Measurements from ENCODE around the gene NXNL1. TPM values are rescaled to one million over a fixed set of nuclear protein-coding genes. Genes with fewer than 3 reads are reported as not detected.

Gene NXNL1
- total and polyA plus RNA-seq, 3 experiments from 2014 or later, result not detected

DNA sequence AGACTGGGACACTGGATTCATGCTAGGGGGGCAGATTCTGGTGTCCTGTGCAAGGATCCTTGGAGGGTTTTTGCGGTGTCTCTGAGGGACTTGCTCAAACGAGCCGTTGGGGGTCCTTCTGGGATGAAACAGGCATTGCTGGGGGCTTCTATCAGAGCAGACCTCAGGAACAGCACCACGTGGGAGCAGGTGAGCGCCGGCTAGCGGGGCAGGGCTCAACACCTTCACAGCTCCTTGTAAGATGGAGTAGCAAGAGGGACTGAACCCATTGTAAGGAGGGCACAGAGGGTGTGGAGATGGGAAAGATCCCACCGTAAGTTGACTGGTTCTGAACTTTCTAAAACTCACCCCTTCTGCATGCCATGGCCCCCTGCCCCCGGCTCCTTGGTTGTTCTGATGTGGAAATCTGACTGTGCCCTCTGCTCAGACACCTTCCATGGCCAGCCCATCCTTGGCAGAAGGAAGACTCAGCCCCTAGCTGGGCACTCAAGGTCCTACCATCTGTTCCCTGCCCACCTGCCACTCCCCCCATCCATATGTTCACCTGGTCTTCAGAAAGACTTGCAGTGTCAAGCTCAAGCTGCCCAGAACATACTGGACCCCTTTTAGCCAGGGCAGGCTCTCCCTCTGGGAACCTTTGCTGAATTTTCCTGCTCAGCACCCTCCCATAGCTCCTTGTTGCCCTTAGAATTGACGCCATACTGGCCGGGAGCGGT is 10.8 kb upstream of the NXNL1 start:
- H3K27me3 ChIP-seq (ENCODE audit: insufficient read depth, low read length, poor library complexity, severe bottlenecking), result no peaks in the 10 kb centered on the region
- DNase-seq, result no peak
- no peaks in the 10 kb centered on the region for H3K9me3 ChIP-seq (ENCODE audit: low read length)
- Mint-ChIP-seq H3K36me3 (peaks cover 0 to 3% (median 0%) of the 10 kb centered on the region in 3 donors), H3K27ac (peak overlapping the region in 6 of 8 donors; percentile 28 to 90 (median 76)), H3K4me1 (peaks cover 17 to 27% (median 24%) of the 10 kb centered on the region in 3 donors), H3K9me3 (no peaks in the 10 kb centered on the region), H3K4me3 (peak overlapping the region; percentile 89 to 98 (median 94)), H3K27me3 (no peaks in the 10 kb centered on the region)
- POLR2A ChIA-PET, result interaction anchor here (0.5 to 0.6 kb wide), 2 partner anchors 292 to 581 kb away, joined by 4 read pairs; no protein-coding TSS in a partner anchor
- H3K36me3 ChIP-seq (ENCODE audit: insufficient read depth, low read length), result no peaks in the 10 kb centered on the region
- H3K4me1 ChIP-seq (ENCODE audit: insufficient read depth, low read length), result peaks cover 19% of the 10 kb centered on the region
- no peak overlapping the region for H3K4me3 ChIP-seq (ENCODE audit: low read length)
- H3K27ac ChIP-seq (ENCODE audit: low read depth, low read length), result no peak overlapping the region
- CTCF ChIA-PET, result interaction anchor here (2.6 kb wide), 1 partner anchor 25 kb away, joined by 11 read pairs; no protein-coding TSS in a partner anchor

DNA sequence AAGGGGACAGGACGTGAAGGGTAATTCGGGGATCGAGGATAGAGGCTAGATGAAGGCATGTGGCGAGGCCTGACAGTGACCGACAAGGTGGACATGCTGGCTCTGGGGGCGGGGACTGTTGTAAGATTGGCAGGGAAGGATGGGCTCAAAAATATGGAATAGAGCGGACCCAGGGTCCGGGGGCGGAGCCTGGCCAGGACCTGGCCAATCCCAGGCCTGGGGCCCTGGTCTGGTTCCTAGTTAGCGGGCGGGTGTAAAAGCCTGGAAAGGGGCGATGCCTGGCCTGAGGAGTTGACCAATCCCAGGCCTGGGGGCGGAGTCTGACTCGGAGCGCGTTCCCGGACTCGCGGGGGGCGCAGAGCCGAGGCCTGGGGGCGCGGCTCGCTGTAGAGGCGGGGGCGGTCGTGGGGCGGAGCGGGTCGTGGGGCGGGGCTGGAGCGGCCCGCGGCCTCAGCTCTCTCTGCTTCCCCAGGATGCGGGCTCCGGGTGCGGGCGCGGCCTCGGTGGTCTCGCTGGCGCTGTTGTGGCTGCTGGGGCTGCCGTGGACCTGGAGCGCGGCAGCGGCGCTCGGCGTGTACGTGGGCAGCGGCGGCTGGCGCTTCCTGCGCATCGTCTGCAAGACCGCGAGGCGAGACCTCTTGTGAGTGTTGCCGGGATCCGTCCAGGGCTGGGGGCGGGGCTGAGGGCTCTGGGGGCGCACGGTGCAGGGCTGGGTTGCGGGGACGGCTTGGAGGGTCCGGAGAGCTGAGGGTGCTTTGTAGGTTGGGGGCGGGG is 9.5 kb upstream of the NXNL1 start, which contains the start of gene SLC27A1:
SLC27A1 (plus strand) TSS at position 457 of the 774 bp plus-strand sequence; CDS start at position 474, 17 bp downstream.
- CTCF ChIA-PET, result interaction anchor here (2.6 kb wide), 1 partner anchor 26 kb away, joined by 11 read pairs; no protein-coding TSS in a partner anchor
- H3K27ac ChIP-seq (ENCODE audit: low read depth, low read length), result peak within 1 kb of the TSS; percentile 58
- peaks cover 21 to 32% (median 24%) of the 10 kb centered on the region in 3 donors for H3K4me1 Mint-ChIP-seq

DNA sequence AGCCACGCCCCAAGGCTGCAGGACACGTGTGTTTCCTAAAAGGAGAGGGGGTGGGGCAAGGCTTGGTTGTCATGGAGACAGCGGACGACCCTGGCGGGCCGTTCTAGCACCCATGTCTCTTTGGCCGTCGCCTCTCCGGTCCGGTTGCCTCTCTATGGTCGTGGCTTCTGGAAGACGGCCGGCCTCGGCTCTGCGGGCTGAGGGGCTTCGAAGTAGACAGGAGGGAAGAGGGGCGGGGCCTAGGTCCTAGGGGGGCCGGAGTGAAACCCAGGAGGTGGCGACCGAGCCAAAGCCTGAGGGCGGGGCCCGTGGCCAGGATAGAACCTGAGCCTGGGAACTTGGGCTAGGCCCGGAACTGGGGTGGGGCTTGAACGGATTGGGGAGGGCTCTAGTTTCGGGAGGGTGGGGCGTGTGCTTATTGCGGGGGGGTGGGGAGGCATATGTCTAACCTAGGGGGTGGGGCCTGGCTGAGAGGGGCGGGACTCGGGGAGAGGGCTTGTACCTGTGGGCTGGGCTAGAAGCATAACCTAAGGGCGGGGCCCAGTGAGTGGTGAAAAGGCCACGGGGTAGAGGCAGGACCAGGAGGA is 8.8 kb upstream of the NXNL1 start:
- Histone ChIP-seq H3K4me1 (ENCODE audit: insufficient read depth, low read length) (peaks cover 23% of the 10 kb centered on the region), H3K27ac (ENCODE audit: low read depth, low read length) (peak overlapping the region; percentile 58), H3K4me3 (ENCODE audit: low read length) (peak overlapping the region; percentile 97), H3K27me3 (ENCODE audit: insufficient read depth, low read length, poor library complexity, severe bottlenecking) (no peaks in the 10 kb centered on the region), H3K36me3 (ENCODE audit: insufficient read depth, low read length) (no peaks in the 10 kb centered on the region), H3K9me3 (ENCODE audit: low read length) (no peaks in the 10 kb centered on the region)
- ChIA-PET CTCF (interaction anchor here (1.0 to 1.3 kb wide), 2 partner anchors 11 to 26 kb away, joined by 3 to 4 read pairs; no protein-coding TSS in a partner anchor), POLR2A (no interaction called here)
- Mint-ChIP-seq H3K4me1 (peaks cover 21 to 32% (median 24%) of the 10 kb centered on the region in 3 donors), H3K9me3 (no peaks in the 10 kb centered on the region), H3K36me3 (peaks cover 0 to 3% (median 0%) of the 10 kb centered on the region in 3 donors), H3K4me3 (peak overlapping the region; percentile 89 to 98 (median 94)), H3K27ac (peak overlapping the region; percentile 85 to 99 (median 92)), H3K27me3 (no peaks in the 10 kb centered on the region)
- peak; percentile 85 to 97 (median 91) for DNase-seq

More for the DNA sequence above, 9.5 kb upstream of the NXNL1 start, which contains the start of gene SLC27A1:
- peaks cover 0 to 3% (median 0%) of the 10 kb centered on the region in 3 donors for H3K36me3 Mint-ChIP-seq
- peak within 1 kb of the TSS; percentile 97 for H3K4me3 ChIP-seq (ENCODE audit: low read length)
- peak within 1 kb of the TSS; percentile 89 to 98 (median 94) for H3K4me3 Mint-ChIP-seq
- no peaks in the 10 kb centered on the region for H3K9me3 Mint-ChIP-seq
- POLR2A ChIA-PET, result no interaction called here
- no peaks in the 10 kb centered on the region for H3K27me3 Mint-ChIP-seq
- peak within 1 kb of the TSS; percentile 85 to 99 (median 92) for H3K27ac Mint-ChIP-seq
- peaks cover 23% of the 10 kb centered on the region for H3K4me1 ChIP-seq (ENCODE audit: insufficient read depth, low read length)
- no peaks in the 10 kb centered on the region for H3K9me3 ChIP-seq (ENCODE audit: low read length)
- DNase-seq, result peak; percentile 88 to 93 (median 91)
- no peaks in the 10 kb centered on the region for H3K36me3 ChIP-seq (ENCODE audit: insufficient read depth, low read length)
- no peaks in the 10 kb centered on the region for H3K27me3 ChIP-seq (ENCODE audit: insufficient read depth, low read length, poor library complexity, severe bottlenecking)

DNA sequence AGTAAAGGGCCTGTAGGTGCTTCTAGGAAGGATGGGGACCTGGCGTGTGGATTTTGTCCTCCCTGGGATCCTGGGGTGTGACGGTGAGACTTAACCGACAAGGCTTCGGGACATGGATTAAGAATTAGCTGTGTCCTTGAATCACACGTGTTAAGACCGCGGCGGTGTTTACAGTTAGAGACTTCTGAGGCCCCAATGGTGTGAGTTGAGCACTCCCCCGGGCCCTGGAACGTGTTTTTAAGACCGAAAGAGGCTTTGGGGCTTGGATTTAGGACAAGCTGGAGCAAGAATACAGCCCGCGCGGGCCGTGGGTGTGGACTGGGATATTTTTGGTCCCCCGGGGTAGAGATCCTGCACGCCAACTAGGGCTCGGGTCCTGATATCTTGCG is 8.4 kb upstream of the NXNL1 start:
- Mint-ChIP-seq H3K4me3 (peak overlapping the region; percentile 89 to 98 (median 94)), H3K9me3 (no peaks in the 10 kb centered on the region), H3K27ac (peak overlapping the region; percentile 85 to 99 (median 92)), H3K36me3 (peaks cover 0 to 3% (median 0%) of the 10 kb centered on the region in 3 donors), H3K27me3 (no peaks in the 10 kb centered on the region), H3K4me1 (peaks cover 21 to 32% (median 24%) of the 10 kb centered on the region in 3 donors)
- Histone ChIP-seq H3K36me3 (ENCODE audit: insufficient read depth, low read length) (no peaks in the 10 kb centered on the region), H3K4me1 (ENCODE audit: insufficient read depth, low read length) (peaks cover 23% of the 10 kb centered on the region), H3K4me3 (ENCODE audit: low read length) (peak overlapping the region; percentile 60), H3K9me3 (ENCODE audit: low read length) (no peaks in the 10 kb centered on the region), H3K27ac (ENCODE audit: low read depth, low read length) (peak overlapping the region; percentile 54), H3K27me3 (ENCODE audit: insufficient read depth, low read length, poor library complexity, severe bottlenecking) (no peaks in the 10 kb centered on the region)
- DNase-seq, result no peak
- ChIA-PET CTCF (interaction anchor here (1.0 to 1.3 kb wide), 2 partner anchors 11 to 27 kb away, joined by 3 to 4 read pairs; no protein-coding TSS in a partner anchor), POLR2A (no interaction called here)

DNA sequence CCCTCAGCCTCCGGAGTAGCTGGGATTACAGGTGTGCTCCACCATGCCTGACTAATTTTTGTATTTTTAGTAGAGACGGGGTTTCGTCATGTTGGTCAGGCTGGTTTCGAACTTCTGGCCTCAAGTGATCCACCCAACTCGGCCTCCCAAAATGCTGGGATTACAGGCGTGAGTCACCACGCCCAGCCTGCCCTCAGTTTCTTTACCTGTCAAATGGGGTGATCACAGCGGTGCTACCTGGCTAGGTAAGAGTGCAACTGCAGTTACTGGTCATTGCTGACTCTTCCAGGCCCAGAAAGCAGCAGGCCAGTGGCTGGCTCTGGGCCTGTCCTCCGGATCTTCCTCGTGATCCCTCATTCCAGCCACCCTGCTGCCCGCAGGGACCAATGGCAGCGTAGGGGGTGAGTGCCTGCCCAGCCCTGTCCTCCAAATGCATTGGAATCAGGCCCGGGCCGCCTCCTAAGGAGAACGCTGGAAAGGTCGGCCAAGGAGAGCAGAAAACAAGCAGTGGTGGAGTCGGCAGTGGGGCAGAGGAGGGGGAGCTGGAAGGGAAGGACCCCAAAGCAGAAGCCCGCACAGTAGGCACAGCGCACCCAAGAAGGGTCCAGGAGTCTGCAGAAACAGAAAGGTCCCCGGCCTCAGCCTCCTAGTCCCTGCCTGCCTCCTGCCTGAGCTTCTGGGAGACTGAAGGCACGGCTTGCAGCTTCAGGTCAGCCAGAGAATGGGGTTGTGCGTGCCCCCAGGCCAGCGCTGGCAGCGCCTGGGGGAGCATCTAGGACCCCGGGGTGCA is 7.8 kb upstream of the NXNL1 start:
- Histone ChIP-seq H3K9me3 (ENCODE audit: low read length) (no peaks in the 10 kb centered on the region), H3K4me3 (ENCODE audit: low read length) (no peak overlapping the region), H3K27me3 (ENCODE audit: insufficient read depth, low read length, poor library complexity, severe bottlenecking) (no peaks in the 10 kb centered on the region), H3K36me3 (ENCODE audit: insufficient read depth, low read length) (no peaks in the 10 kb centered on the region), H3K27ac (ENCODE audit: low read depth, low read length) (peak overlapping the region; percentile 54), H3K4me1 (ENCODE audit: insufficient read depth, low read length) (peaks cover 23% of the 10 kb centered on the region)
- Mint-ChIP-seq H3K9me3 (no peaks in the 10 kb centered on the region), H3K27me3 (peaks cover 0 to under 1% of the 10 kb centered on the region in 2 donors), H3K4me3 (peak overlapping the region; percentile 89 to 98 (median 94)), H3K27ac (peak overlapping the region in 6 of 8 donors; percentile 77 to 96 (median 90)), H3K36me3 (peaks cover 0 to 3% (median 0%) of the 10 kb centered on the region in 3 donors), H3K4me1 (peaks cover 21 to 32% (median 24%) of the 10 kb centered on the region in 3 donors)
- DNase-seq, result no peak
- CTCF ChIA-PET, result interaction anchor here (1.0 to 1.3 kb wide), 2 partner anchors 10 to 27 kb away, joined by 3 to 4 read pairs; no protein-coding TSS in a partner anchor
- POLR2A ChIA-PET, result no interaction called here

DNA sequence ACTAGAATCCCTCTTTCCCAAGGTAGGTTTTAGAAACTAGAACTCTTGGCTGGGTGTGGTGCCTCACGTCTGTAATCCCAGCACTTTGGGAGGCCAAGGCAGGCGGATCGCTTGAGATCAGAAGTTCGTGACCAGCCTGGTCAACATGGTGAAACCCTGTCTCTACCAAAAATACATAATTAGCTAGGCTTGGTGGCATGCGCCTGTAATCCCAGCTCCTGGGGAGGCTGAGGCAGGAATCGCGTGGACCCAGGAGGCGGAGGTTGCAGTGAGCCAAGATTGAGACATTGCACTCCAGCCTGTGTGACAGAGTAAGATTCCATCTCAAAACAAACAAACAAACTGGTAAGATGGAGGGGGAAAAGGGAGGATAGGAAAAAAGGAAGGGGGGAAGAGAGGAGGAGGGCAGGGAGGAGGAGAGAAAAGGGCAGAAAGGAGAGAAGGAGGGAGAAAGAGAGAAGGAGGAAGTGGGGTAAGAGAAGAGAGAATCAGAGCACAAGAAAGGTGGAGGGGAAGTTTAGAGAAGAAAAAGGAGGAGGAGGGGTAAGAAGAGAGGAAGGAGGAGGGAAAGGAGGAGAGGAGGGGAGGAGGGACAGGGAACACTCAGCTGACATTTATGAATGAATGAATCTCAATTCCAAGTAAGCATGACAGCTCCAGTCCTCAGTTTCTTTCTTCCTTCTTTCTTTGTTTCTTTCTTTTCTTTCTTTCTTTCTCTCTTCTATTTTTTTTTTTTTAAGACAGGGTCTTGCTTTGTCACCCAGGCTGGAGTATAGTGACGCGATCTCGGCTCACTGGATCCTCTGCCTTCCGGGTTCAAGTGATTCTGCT is 7.0 kb upstream of the NXNL1 start:
- Mint-ChIP-seq H3K27ac (peak overlapping the region in 6 of 8 donors; percentile 13 to 94 (median 50)), H3K4me3 (peak overlapping the region in 2 of 7 donors; percentile 15 to 40), H3K9me3 (no peaks in the 10 kb centered on the region), H3K4me1 (peaks cover 21 to 28% (median 24%) of the 10 kb centered on the region in 3 donors), H3K36me3 (peaks cover 0 to 3% (median 0%) of the 10 kb centered on the region in 3 donors), H3K27me3 (peaks cover 0 to 2% of the 10 kb centered on the region in 2 donors)
- Histone ChIP-seq H3K36me3 (ENCODE audit: insufficient read depth, low read length) (no peaks in the 10 kb centered on the region), H3K27ac (ENCODE audit: low read depth, low read length) (no peak overlapping the region), H3K9me3 (ENCODE audit: low read length) (no peaks in the 10 kb centered on the region), H3K4me1 (ENCODE audit: insufficient read depth, low read length) (peaks cover 23% of the 10 kb centered on the region), H3K27me3 (ENCODE audit: insufficient read depth, low read length, poor library complexity, severe bottlenecking) (no peaks in the 10 kb centered on the region), H3K4me3 (ENCODE audit: low read length) (no peak overlapping the region)
- ChIA-PET POLR2A (interaction anchor here (0.6 to 1.1 kb wide), 2 partner anchors 44 to 162 kb away, joined by 3 to 4 read pairs; partner anchors contain the start of gene MRPL34), CTCF (interaction anchor here (1.2 to 2.8 kb wide), 3 partner anchors 9 to 28 kb away, joined by 3 to 9 read pairs (median 3); no protein-coding TSS in a partner anchor)
- no peak for DNase-seq
